Colonic mucosa (tissue), 4 donors: Measurements from ENCODE around the gene FHL3. TPM values are rescaled to one million over a fixed set of nuclear protein-coding genes. Genes with fewer than 3 reads are reported as not detected.

Experiments used
- DNase-seq: peaks from one replicate; pipeline ENCODE4 v3.0.0-alpha.2; 2020
- H3K27ac ChIP-seq: fragments of 200-600 bp; one replicate; pipeline ENCODE4 v1.8.0; 2021
- H3K27me3 ChIP-seq: fragments of 200-600 bp; one replicate; pipeline ENCODE4 v1.8.0; 2021
- H3K36me3 ChIP-seq: fragments of 200-600 bp; one replicate; pipeline ENCODE4 v1.8.0; 2021
- H3K4me1 ChIP-seq: fragments of 200-600 bp; one replicate; pipeline ENCODE4 v1.8.0; 2021; ENCODE audit warnings: mild to moderate bottlenecking
- H3K4me3 ChIP-seq: fragments of 200-600 bp; one replicate; pipeline ENCODE4 v1.8.0; 2021
- H3K9ac ChIP-seq, 2 donors: one replicate each; pipeline ENCODE4 v1.7.0; 2013; ENCODE audit warnings: control low read depth in 2 of 2, low read depth in 2 of 2, low read length in 2 of 2
- H3K9me3 ChIP-seq: fragments of 200-600 bp; one replicate; pipeline ENCODE4 v1.8.0; 2021
- intact Hi-C: fragments of 100-400 bp; cut with DNase I; formaldehyde crosslinking; loops from one replicate; pipeline ENCODE4 v1.14.1; 2022
- total RNA-seq, 2 donors: library from RNA; stranded (reverse); fragmentation: NEBNext Ultra II Directional in 1 of 2; extraction: Animal tissue kit (Norgen Biotek cat#: 25700) in 1 of 2; gene quantifications; one replicate each; pipeline ENCODE4 v1.2.1, GENCODE V29; 2021
- TF ChIP-seq, protein P1 (sequence below): fragments of 200-600 bp; IDR thresholded peaks from one replicate; pipeline ENCODE4 v1.8.0; 2022; ENCODE audit warnings: antibody characterized with exemption, mild to moderate bottlenecking
- donor health status: healthy.
- donor health status: DM: no; HTN: no; CAD: no.
- donor health status: DM: no; HTN: no; CAD: no.

FHL3 gene, protein sequence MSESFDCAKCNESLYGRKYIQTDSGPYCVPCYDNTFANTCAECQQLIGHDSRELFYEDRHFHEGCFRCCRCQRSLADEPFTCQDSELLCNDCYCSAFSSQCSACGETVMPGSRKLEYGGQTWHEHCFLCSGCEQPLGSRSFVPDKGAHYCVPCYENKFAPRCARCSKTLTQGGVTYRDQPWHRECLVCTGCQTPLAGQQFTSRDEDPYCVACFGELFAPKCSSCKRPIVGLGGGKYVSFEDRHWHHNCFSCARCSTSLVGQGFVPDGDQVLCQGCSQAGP
- 1 to 10 TPM; 2.7 to 7.8 TPM for total RNA-seq

DNA sequence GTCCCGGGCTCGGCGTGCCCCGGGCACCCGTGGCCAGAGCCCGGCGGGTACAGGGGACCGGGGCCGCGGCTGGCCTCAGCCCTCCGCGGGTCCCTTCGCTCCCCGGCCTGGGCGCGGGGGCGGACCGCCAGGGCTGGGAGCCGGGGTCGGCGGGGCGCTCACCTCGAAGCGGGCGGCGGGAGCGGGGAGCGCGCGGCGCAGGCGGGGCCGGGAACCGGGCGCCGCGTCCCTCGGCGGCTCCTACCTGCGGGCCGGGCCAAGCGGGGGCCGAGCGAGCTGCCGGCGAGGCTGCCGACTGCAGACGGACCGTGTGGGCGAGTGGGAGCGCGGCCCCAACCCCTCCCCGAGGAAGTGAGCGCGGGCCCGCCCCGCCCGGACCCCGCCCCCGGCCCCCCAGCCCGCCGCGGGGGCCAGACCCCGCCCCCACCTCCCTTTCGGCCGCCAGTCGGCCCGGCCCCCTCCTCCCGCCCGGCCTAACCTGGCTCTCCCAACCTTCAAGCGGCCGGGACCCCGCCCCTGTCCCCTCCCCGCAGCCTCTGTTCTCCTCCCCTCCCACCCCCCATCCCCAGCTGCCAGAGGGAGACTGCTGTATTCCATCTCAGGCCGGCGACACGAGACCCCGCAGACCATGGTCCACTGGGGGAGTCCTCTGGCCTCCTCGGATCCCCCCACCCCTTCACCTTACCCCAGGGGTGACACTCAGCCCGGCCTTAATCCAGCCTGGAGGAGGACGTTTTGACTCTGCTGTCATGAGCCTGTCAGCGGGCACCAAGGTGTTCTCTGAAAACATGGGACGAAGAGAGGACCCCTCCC lies at the start of gene FHL3:
TSS of gene FHL3 (minus strand) at position 320 of the 813 bp plus-strand sequence. CDS start 6,102 bp downstream, outside the sequence.
- peak within 1 kb of the TSS; percentile 43 for H3K4me3 ChIP-seq
- TF ChIP-seq, protein P1, sequence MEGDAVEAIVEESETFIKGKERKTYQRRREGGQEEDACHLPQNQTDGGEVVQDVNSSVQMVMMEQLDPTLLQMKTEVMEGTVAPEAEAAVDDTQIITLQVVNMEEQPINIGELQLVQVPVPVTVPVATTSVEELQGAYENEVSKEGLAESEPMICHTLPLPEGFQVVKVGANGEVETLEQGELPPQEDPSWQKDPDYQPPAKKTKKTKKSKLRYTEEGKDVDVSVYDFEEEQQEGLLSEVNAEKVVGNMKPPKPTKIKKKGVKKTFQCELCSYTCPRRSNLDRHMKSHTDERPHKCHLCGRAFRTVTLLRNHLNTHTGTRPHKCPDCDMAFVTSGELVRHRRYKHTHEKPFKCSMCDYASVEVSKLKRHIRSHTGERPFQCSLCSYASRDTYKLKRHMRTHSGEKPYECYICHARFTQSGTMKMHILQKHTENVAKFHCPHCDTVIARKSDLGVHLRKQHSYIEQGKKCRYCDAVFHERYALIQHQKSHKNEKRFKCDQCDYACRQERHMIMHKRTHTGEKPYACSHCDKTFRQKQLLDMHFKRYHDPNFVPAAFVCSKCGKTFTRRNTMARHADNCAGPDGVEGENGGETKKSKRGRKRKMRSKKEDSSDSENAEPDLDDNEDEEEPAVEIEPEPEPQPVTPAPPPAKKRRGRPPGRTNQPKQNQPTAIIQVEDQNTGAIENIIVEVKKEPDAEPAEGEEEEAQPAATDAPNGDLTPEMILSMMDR = no peak
- H3K9ac ChIP-seq = peak within 1 kb of the TSS; percentile 4 to 42
- intact Hi-C loops = no loop called here
- peaks cover 10% of the 10 kb centered on the region for H3K27me3 ChIP-seq
- H3K9me3 ChIP-seq = no peaks in the 10 kb centered on the region
- no peak for DNase-seq
- H3K36me3 ChIP-seq = no peaks in the 10 kb centered on the region
- peak within 1 kb of the TSS; percentile 65 for H3K27ac ChIP-seq
- H3K4me1 ChIP-seq = no peaks in the 10 kb centered on the region

DNA sequence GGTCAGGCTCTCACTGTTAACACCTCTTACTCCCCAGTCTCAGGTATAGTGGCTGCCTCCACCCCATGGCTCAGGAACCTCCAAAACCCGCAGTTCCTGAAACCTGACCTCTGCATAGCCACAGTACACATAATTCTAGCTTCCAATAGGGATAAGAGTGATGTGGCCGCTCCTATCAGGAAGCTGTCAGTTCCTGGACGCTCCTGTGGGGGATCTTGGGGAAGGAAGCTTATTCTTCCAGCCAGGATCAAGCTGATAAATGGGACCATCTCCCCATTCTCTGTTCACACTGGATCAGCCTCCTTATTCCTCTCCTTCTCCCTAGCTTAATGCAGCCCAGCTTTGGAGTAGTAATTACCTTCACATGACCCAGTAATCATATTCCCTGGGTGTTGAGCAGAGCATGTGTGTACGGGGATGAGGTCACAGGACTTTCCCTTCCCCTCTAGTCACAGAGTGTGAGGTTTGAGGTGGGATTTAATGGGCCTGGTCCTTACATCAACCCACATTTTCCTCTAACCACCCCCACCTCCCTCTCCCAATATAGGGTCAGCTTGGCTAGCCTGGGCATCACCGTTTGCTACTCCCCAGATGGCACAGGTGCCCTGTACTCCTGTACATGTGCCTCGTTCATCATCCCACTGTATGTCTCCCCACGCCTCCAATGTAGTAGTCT lies 48.2 kb upstream of the FHL3 start:
- no peak for DNase-seq
- intact Hi-C loops = no loop called here
- no peak overlapping the region for H3K4me3 ChIP-seq
- no peak overlapping the region for H3K27ac ChIP-seq
- H3K9ac ChIP-seq = no peak overlapping the region
- H3K4me1 ChIP-seq = no peaks in the 10 kb centered on the region
- H3K9me3 ChIP-seq = no peaks in the 10 kb centered on the region
- TF ChIP-seq, protein P1 = no peak
- peaks cover under 1% of the 10 kb centered on the region for H3K27me3 ChIP-seq
- H3K36me3 ChIP-seq = no peaks in the 10 kb centered on the region

DNA sequence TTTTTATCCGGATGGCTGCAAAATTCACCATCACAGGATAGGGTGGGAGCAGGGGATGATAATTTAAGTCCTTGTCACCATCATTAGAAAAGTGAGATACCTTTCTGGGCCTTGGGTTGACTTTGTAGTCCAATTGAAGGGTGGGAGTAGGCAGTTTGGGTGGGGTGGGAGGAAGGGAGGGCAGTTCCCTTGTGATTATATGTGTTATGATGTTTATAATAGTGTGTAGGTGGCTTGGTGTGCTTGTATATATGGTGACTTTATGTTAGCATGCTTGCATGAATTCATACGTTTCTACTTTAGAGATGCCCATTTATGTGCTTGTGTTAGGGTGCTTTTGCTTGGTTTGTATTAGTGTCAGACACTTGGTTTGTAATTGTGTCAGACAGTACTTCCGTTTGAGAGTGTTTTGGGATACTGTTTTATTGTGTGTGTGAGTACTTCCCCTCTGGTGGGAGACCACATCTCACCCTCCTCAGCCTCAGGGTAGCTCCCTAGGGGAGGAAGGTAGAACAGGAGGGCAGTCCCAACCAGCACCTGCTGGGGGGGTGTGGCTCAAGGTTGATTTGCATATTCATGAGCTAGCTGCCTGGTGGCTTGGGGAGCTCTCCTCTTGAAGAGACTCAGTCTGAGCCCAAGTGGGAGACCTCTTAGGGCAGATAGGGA lies 47.6 kb upstream of the FHL3 start:
- TF ChIP-seq, protein P1 = no peak
- H3K27ac ChIP-seq = no peak overlapping the region
- H3K4me1 ChIP-seq = no peaks in the 10 kb centered on the region
- H3K27me3 ChIP-seq = peaks cover 7% of the 10 kb centered on the region
- H3K4me3 ChIP-seq = no peak overlapping the region
- H3K9me3 ChIP-seq = no peaks in the 10 kb centered on the region
- intact Hi-C loops = no loop called here
- H3K9ac ChIP-seq = no peak overlapping the region
- no peaks in the 10 kb centered on the region for H3K36me3 ChIP-seq
- no peak for DNase-seq

DNA sequence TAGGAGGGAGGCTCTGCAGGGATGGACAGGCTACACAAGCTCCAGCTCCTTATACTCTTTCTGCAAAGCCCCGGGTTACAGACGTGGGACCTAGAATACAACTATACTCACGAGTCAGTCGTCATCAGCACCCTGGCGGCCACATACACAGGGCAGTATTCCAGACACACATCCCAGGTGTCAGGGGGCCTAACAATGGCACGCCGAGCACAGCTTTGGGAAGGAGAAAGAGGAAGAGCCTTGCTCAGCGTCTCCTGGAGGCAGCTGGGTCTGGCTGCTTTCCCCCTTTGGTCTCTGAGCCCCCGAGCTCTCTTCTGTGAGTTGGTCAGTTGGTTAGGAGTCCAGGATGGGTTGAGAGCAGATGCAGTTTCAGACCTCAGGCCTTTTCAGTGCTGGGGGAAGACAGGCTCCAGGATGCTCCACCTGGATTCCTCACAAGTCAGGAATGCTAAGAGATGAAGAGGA lies 45.8 kb upstream of the FHL3 start:
- Histone ChIP-seq H3K9me3 (no peaks in the 10 kb centered on the region), H3K4me3 (no peak overlapping the region), H3K36me3 (no peaks in the 10 kb centered on the region), H3K9ac (no peak overlapping the region), H3K4me1 (no peaks in the 10 kb centered on the region), H3K27me3 (peaks cover 14% of the 10 kb centered on the region), H3K27ac (no peak overlapping the region)
- DNase-seq = no peak
- intact Hi-C loops = no loop called here
- TF ChIP-seq, protein P1 = no peak
